ENCODE data around the gene SMLR1. TPM values are rescaled to one million over a fixed set of nuclear protein-coding genes. Genes with fewer than 3 reads are reported as not detected.

Gene SMLR1
- total and polyA plus RNA-seq, 4 donors = 0.17 to 0.21 TPM; not detected in 2

- H3K4me3 ChIP-seq (ENCODE audit: low read depth, low read length) = no peak overlapping the region
- no peaks in the 10 kb centered on the region for H3K36me3 ChIP-seq (ENCODE audit: control insufficient read depth, insufficient read depth, low read length)
- no peaks in the 10 kb centered on the region for H3K4me1 ChIP-seq (ENCODE audit: control insufficient read depth, insufficient read depth, low read length)
- no peaks in the 10 kb centered on the region for H3K27me3 ChIP-seq (ENCODE audit: control insufficient read depth, insufficient read depth, low read length)
- DNase-seq (ENCODE audit: low read depth in 4 of 6, low spot score in 6 of 6) = no peak
- H3K27ac ChIP-seq (ENCODE audit: low read depth, low read length) = no peak overlapping the region
- H3K9me3 ChIP-seq (ENCODE audit: control insufficient read depth, insufficient read depth, low read length) = no peaks in the 10 kb centered on the region
Observed at GRCh38 chr6:130837067-130837466, 9.9 kb downstream of the SMLR1 start.

- Histone ChIP-seq H3K9me3 (ENCODE audit: control insufficient read depth, insufficient read depth, low read length) (no peaks in the 10 kb centered on the region), H3K4me3 (ENCODE audit: low read depth, low read length) (no peak overlapping the region), H3K27me3 (ENCODE audit: control insufficient read depth, insufficient read depth, low read length) (no peaks in the 10 kb centered on the region), H3K4me1 (ENCODE audit: control insufficient read depth, insufficient read depth, low read length) (no peaks in the 10 kb centered on the region), H3K36me3 (ENCODE audit: control insufficient read depth, insufficient read depth, low read length) (no peaks in the 10 kb centered on the region), H3K27ac (ENCODE audit: low read depth, low read length) (no peak overlapping the region)
- 100% methylated on average over 1 of the region's 6 CpGs for WGBS (ENCODE audit: insufficient coverage)
- no peak for DNase-seq (ENCODE audit: low read depth in 4 of 6, low spot score in 6 of 6)
Observed at GRCh38 chr6:130838250-130838860, 11.1 kb downstream of the SMLR1 start.

- H3K4me1 ChIP-seq (ENCODE audit: control insufficient read depth, insufficient read depth, low read length) = no peaks in the 10 kb centered on the region
- no CpG with 5 or more reads among the region's 5 CpGs for WGBS (ENCODE audit: insufficient coverage)
- no peak overlapping the region for H3K4me3 ChIP-seq (ENCODE audit: low read depth, low read length)
- no peaks in the 10 kb centered on the region for H3K36me3 ChIP-seq (ENCODE audit: control insufficient read depth, insufficient read depth, low read length)
- H3K27ac ChIP-seq (ENCODE audit: low read depth, low read length) = no peak overlapping the region
- no peak for DNase-seq (ENCODE audit: low read depth in 4 of 6, low spot score in 6 of 6)
- no peaks in the 10 kb centered on the region for H3K9me3 ChIP-seq (ENCODE audit: control insufficient read depth, insufficient read depth, low read length)
- H3K27me3 ChIP-seq (ENCODE audit: control insufficient read depth, insufficient read depth, low read length) = no peaks in the 10 kb centered on the region
Observed at GRCh38 chr6:130838951-130839350, 11.7 kb downstream of the SMLR1 start.

DNA sequence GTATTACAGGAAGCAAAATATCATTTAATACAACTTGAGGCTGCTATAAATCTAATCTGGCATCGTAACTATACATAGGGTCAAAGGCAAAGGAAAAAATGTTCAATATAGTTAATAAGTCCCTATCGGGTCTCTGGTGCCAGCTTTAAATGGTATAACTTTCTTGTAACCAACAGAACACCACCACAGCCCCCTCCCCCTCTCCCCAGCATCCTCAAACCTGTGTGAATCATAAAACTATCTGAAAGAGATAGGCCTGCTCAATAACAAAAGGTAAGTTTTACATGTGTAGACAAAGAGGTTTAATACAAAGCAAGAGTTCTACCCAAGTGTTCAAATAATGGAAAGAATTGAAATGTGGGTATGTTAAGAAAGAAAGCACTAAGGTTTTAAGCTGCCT is 12.2 kb downstream of the SMLR1 start:
- H3K27ac ChIP-seq (ENCODE audit: low read depth, low read length) = no peak overlapping the region
- H3K36me3 ChIP-seq (ENCODE audit: control insufficient read depth, insufficient read depth, low read length) = no peaks in the 10 kb centered on the region

DNA sequence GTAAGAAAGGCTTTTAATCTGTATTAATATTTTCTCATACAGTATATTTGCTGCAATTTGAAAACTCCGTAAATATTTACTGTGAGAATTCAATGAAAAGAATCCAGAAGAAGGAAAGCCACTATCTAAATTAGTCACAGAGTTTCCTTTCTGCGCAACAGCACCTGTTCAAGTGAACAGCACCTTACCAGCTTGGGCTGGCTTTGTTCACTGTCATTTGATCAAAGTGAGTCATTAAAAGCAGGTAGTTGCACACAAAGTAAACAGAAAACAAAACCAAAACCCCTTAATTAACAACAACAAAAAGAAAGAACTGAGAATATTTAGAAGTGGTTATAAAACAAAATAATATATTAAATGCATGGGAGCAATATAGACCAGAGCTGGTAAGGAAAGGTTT is 12.8 kb downstream of the SMLR1 start:
- Histone ChIP-seq H3K36me3 (ENCODE audit: control insufficient read depth, insufficient read depth, low read length) (no peaks in the 10 kb centered on the region), H3K4me1 (ENCODE audit: control insufficient read depth, insufficient read depth, low read length) (no peaks in the 10 kb centered on the region), H3K4me3 (ENCODE audit: low read depth, low read length) (no peak overlapping the region), H3K9me3 (ENCODE audit: control insufficient read depth, insufficient read depth, low read length) (no peaks in the 10 kb centered on the region), H3K27me3 (ENCODE audit: control insufficient read depth, insufficient read depth, low read length) (no peaks in the 10 kb centered on the region), H3K27ac (ENCODE audit: low read depth, low read length) (no peak overlapping the region)
- DNase-seq (ENCODE audit: low read depth in 4 of 6, low spot score in 6 of 6) = no peak
- WGBS (ENCODE audit: insufficient coverage) = no CpG with 5 or more reads among the region's 2 CpGs

More for the DNA sequence above, 12.2 kb downstream of the SMLR1 start:
- no peak overlapping the region for H3K4me3 ChIP-seq (ENCODE audit: low read depth, low read length)
- H3K27me3 ChIP-seq (ENCODE audit: control insufficient read depth, insufficient read depth, low read length) = no peaks in the 10 kb centered on the region
- no CpG with 5 or more reads among the region's 2 CpGs for WGBS (ENCODE audit: insufficient coverage)
- no peaks in the 10 kb centered on the region for H3K9me3 ChIP-seq (ENCODE audit: control insufficient read depth, insufficient read depth, low read length)
- H3K4me1 ChIP-seq (ENCODE audit: control insufficient read depth, insufficient read depth, low read length) = no peaks in the 10 kb centered on the region
- DNase-seq (ENCODE audit: low read depth in 4 of 6, low spot score in 6 of 6) = no peak

- no peaks in the 10 kb centered on the region for H3K27me3 ChIP-seq (ENCODE audit: control insufficient read depth, insufficient read depth, low read length)
- no peak for DNase-seq (ENCODE audit: low read depth in 4 of 6, low spot score in 6 of 6)
- no peaks in the 10 kb centered on the region for H3K4me1 ChIP-seq (ENCODE audit: control insufficient read depth, insufficient read depth, low read length)
- H3K36me3 ChIP-seq (ENCODE audit: control insufficient read depth, insufficient read depth, low read length) = no peaks in the 10 kb centered on the region
- no peaks in the 10 kb centered on the region for H3K9me3 ChIP-seq (ENCODE audit: control insufficient read depth, insufficient read depth, low read length)
- H3K27ac ChIP-seq (ENCODE audit: low read depth, low read length) = no peak overlapping the region
- H3K4me3 ChIP-seq (ENCODE audit: low read depth, low read length) = no peak overlapping the region
- 79% methylated on average over 4 of the region's 4 CpGs for WGBS (ENCODE audit: insufficient coverage)
Observed at GRCh38 chr6:130841128-130841728, 14.0 kb downstream of the SMLR1 start.

GRCh38 chr6:130843575-130844320 is 16.5 kb downstream of the SMLR1 start:
- no peaks in the 10 kb centered on the region for H3K27me3 ChIP-seq (ENCODE audit: control insufficient read depth, insufficient read depth, low read length)
- 100% methylated on average over 1 of the region's 3 CpGs for WGBS (ENCODE audit: insufficient coverage)
- H3K9me3 ChIP-seq (ENCODE audit: control insufficient read depth, insufficient read depth, low read length) = no peaks in the 10 kb centered on the region
- H3K4me1 ChIP-seq (ENCODE audit: control insufficient read depth, insufficient read depth, low read length) = no peaks in the 10 kb centered on the region
- H3K36me3 ChIP-seq (ENCODE audit: control insufficient read depth, insufficient read depth, low read length) = no peaks in the 10 kb centered on the region
- H3K27ac ChIP-seq (ENCODE audit: low read depth, low read length) = no peak overlapping the region
- DNase-seq (ENCODE audit: low read depth in 4 of 6, low spot score in 6 of 6) = peak in 5 of 6 donors; percentile 15 to 84 (median 38)
- no peak overlapping the region for H3K4me3 ChIP-seq (ENCODE audit: low read depth, low read length)

- Histone ChIP-seq H3K9me3 (ENCODE audit: control insufficient read depth, insufficient read depth, low read length) (no peaks in the 10 kb centered on the region), H3K36me3 (ENCODE audit: control insufficient read depth, insufficient read depth, low read length) (no peaks in the 10 kb centered on the region), H3K4me1 (ENCODE audit: control insufficient read depth, insufficient read depth, low read length) (no peaks in the 10 kb centered on the region), H3K27me3 (ENCODE audit: control insufficient read depth, insufficient read depth, low read length) (no peaks in the 10 kb centered on the region), H3K27ac (ENCODE audit: low read depth, low read length) (no peak overlapping the region), H3K4me3 (ENCODE audit: low read depth, low read length) (no peak overlapping the region)
- WGBS (ENCODE audit: insufficient coverage) = no CpG with 5 or more reads among the region's 1 CpG
- DNase-seq (ENCODE audit: low read depth in 4 of 6, low spot score in 6 of 6) = no peak
Observed at GRCh38 chr6:130846501-130846900, 19.3 kb downstream of the SMLR1 start.

GRCh38 chr6:130847001-130847910 is 20.1 kb downstream of the SMLR1 start:
- no peaks in the 10 kb centered on the region for H3K4me1 ChIP-seq (ENCODE audit: control insufficient read depth, insufficient read depth, low read length)
- no peaks in the 10 kb centered on the region for H3K27me3 ChIP-seq (ENCODE audit: control insufficient read depth, insufficient read depth, low read length)
- DNase-seq (ENCODE audit: low read depth in 4 of 6, low spot score in 6 of 6) = no peak
- WGBS (ENCODE audit: insufficient coverage) = 51% methylated on average over 2 of the region's 7 CpGs
- no peak overlapping the region for H3K27ac ChIP-seq (ENCODE audit: low read depth, low read length)
- H3K36me3 ChIP-seq (ENCODE audit: control insufficient read depth, insufficient read depth, low read length) = no peaks in the 10 kb centered on the region
- H3K4me3 ChIP-seq (ENCODE audit: low read depth, low read length) = no peak overlapping the region
- no peaks in the 10 kb centered on the region for H3K9me3 ChIP-seq (ENCODE audit: control insufficient read depth, insufficient read depth, low read length)

Data from spinal cord (tissue), 10 donors.